Colon (tissue), 2 donors: ENCODE data around the gene GULP1.
"Not testable (repeated sequence)": the region's sequence is repeated elsewhere in the genome, so short reads cannot be mapped to it uniquely, and the experiment has no call there.

Experiments used
- FAIRE-seq: peaks from 2 replicates; lab custom pipeline; 2012; peaks lifted over from hg19 to GRCh38; lab: Jason Lieb, UNC
- donor health status: control.
- donor health status: control.

The GULP1 gene

DNA sequence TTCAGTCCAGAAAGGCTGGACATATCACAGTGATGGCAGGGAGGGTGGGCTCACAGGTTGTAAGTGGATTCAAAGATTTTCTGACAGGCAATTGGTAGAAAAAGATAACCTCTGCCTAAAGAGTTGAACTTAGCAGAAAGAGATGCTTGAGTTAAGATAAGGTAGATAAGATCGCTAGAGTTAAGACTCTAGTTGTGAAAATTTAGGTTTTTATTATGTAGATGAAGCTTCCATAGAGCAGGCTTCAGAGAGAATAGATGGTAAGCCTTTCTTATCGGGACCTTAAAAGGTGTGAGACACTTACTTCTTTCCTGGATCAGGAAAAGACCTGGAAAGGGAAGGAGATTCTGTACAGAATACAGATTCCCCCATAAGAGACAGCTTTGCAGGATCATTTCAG is 134.4 kb downstream of the GULP1 start:
- no peak for FAIRE-seq

DNA sequence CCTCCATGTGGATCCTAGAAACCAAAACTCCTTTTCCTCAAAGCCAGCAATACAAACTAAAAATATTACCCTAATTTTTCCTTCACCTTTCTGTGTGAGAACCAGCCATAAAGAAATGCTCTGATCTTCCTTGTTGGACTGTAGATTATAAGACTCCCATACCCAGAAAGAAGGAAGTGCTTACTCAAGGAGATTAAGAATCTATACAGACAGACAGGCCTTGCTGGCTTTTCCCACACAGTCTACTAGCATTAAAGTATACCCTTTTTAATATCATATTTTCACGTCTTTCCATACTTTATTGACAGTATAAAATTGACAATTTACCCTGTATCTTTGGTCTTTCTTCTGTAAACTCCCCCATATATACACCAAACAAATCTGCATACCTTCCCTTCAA is 139.0 kb downstream of the GULP1 start:
- no peak for FAIRE-seq

DNA sequence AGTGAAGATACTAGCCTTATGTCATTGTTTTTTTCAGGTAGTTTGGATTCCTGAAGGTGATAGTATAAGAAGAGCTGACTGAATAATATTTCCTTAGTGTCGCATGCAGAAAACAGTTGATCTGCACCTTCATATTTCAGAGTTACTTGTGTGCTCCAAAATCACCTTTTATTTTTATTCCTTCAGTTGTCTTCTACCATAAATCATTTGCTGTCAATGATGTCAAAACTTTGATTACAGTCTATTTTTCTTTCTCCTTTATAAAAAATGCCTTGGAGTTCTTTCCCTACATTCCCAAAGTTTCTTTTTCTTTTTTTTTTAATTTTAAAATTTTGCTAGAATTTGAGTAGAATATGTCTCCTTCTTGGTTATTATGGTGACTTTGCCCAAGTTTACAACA is 142.3 kb downstream of the GULP1 start:
- no peak for FAIRE-seq

DNA sequence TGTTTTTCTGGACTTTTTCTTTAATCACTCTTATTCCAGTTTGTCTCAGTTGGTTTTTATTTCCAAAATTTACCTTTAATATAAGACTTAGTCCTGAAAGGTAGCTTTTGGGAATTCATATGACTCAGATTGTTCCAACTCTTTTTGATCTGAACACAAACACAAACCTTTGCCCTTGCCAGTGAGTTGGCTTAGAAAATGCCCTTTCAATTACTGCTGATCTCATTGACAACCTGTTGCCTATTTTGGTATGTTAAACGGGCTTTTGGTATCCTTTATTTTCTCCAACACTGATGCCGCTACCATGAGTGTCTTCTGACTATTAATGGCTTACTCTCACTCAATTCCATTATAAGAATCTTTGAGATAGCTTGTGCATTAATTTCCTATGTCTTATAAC is 143.4 kb downstream of the GULP1 start:
- no peak for FAIRE-seq

DNA sequence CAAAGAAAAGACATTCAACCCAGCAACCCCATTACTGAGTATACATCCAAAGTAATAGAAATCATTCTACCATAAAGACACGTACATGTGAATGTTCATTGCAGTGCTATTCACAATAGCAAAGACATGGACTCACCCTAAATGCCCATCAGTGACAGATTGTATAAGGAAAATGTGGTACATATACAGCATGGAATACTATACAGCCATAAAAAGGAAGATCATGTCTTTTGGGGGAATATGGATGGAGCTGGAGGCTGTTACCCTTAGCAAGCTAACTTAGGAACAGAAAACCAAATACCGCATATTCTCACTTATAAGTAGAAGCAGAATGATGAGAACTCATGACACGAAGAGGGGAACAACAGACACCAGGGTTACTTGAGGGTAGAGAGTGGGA is 145.9 kb downstream of the GULP1 start:
- FAIRE-seq: no peak

DNA sequence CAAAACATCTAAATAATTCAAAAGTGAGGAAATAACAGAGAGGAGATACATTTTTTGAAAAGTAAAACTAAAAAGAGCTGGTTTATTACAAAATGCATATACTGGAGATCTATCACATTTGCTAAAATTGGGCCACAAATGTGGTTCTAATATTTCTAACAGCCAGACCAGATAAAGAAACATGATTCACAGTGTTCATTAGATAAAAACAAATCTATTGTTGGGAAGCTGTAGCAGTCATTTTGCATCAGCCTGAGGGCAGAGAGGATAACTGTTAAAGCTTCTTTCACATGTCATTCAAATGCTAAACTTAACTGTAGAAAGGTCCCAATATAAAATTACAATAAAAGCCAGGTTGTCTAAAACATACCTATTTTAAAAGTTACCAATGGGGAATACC is 148.3 kb downstream of the GULP1 start:
- FAIRE-seq: no peak

DNA sequence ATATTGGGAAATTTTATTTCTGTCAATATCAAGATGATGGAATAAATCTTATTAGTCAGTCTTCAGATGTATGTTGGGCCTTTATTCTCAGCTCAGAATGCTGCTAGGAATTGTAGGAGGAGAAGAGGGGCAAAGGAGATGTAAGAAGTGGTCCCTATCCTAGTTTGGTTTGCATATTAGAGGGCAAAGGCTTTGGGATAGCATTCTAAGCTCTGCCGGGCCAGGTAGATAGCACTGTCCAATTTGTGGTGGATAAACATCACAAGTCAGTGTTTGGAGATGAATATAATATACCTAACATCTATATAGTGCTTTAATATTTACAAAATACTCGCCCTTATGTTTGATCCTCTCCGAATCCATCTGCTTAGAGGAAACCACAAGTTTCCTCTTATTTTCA is 149.2 kb downstream of the GULP1 start:
- no peak for FAIRE-seq

DNA sequence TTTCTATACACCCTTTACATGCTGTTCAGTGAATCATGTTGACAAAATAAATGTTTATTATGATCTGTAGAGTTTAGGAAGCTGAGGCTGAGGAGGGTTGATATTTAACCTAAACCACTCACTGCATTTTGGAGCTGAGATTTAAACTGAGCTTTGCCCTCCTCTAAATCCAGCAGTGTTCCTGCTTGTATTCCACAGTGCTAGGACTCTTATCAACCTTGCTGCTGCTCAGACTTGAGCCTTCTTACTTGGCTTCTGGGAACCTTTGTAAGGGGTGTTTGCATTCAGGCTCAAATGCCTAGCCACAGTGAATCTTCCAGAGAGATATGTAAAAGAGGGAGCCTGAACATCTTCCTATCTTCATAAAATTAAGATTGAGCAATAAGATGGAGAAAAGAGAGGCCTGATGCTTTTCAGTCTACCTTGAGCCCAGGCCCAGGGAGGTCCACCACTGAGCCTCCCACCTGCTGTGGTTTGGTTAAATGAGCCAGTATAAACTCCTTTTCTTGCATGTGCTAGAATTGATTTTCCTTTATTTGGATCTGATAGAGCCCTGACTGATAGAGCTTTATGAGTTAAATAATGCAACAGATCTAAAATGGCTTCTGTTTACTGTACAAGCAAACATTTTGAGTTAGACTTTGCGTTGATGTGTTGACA is 149.7 kb downstream of the GULP1 start:
- no peak for FAIRE-seq

DNA sequence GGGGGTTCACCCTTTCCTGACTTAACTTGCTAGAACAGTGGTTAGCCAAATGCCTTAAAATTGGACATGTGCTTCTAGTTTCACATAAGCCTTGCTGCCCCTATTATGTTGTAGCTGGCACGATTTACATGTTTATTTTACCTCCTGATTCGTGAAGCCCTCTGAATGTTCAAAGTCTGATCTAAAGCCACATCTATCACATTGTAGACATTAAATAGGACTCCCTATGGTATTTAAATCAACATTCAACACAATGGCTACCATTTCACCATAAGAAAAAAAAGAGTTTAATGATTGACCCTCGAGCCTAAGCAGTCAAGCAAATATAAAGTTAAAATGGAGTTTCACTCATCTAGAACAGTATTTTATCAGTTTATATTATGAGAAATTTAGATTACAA is 151.5 kb downstream of the GULP1 start:
- no peak for FAIRE-seq

DNA sequence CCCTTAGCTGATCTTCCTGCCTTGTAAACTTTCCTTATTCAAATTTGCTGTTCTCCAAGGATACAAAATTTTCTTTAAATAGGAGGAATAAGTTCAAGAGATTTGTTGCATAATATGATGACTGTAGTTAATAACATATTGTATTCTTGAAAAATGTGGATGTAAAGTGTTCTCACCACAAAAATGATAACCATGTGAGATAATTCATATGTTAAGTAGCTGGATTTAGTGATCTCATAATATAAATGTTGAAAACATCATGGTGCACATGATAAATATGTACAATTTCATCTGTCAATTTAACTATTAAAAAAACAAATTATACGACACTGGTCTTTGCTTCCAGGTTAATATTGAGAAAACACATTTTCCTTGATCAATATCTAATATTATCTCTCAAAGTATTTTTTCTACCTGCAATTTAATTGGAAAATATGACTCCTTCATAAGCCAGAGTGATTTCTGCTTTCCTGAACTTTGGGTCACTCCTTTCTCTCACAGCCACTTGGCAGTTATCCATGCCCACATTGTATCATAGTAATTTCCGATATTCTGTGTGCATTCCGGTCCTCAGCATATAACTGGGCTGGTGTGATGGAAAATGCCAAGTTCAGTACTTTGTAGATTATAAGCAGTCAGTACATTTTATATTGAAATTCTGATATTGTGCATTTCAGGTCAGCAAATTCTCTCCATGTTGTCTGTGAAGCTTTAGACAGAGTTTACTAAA is 152.6 kb downstream of the GULP1 start:
- no peak for FAIRE-seq

DNA sequence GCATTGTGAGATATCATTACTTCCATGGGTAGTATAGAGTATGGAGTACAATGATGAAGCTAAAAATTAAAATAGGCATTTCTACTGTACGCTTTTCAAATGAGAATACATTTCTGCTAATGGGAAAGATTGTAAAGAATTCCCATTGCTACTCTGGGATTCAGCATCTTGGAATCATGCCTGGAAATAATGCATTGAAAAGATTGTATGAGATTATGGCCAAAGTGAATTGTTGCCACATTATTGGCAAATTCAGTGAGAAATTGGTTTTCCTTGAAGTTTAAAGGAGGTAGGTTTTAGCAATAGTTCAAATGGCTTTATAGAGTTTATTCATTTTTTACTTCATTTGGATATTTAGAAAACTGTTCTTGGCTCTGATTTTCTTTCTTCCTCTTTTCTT is 157.9 kb downstream of the GULP1 start:
- no peak for FAIRE-seq

DNA sequence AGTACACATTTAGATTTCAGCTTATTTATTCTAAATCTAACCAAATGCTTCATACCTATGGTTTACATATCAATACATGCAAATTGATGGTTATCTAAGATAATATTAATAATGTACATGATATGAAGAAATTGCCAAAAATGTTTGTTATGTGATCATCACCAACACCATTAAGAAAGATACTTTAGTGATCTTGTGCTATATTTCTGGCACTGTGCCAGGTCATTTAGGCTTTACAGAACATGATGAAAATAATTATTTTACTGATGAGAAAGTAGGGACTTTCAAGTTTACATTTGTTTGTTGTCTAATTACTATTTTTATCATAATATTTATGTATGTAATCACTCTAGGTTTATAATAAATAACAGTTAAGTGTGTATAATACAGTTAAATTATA is 158.3 kb downstream of the GULP1 start:
- FAIRE-seq: peak; percentile 14

DNA sequence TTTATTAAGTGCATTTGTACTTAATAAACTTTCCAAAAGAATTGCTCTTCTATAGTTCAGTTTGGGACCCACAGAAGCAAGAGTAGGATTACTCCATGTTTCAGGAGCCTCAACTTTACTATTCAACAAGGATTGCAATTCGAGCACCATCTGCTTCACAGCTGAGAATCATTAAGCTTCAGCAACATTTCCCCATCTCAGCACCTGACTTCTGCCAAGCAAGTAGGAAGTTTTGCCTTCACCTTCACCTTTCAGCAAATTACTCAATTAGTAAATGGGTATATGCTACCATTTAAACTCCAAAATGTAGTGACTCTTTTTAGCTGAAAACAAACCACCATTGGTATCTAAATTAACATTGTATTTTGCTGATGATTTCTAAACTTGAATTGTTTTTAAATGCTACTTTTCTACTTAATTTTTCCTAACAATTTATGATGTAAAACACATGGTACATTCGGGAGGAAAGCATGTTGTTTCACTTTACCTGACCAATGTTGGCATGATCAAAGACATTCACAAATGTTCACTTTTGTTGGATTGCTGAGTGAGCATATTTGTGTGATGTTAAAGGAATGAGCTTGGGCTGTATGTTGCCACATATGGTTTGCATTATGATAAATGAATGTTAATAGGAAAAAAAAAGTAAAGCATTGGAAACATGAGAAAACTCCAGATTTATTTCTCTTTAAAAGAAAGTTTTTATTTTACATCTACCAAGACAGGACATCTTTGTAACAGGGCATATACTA is 159.2 kb downstream of the GULP1 start:
- no peak for FAIRE-seq

DNA sequence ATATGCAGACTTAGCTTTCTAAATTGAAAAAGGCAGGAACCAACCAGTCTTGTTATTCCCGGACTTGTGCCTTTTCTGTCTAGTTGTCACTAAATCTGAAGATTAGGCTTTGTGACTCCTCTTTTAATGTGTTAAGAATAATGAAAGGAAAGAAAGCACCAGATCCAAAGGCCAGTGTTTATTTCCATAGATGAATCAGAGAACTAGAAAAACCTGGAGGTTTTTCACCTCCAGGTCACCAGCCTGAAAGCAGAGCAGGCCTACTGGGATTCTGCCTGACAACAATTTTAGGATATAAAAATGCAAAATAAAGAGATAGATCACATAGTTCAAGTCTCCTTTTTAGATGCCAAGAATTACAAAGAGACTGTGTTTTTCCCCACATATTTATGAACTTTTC is 160.4 kb downstream of the GULP1 start:
- FAIRE-seq: no peak

DNA sequence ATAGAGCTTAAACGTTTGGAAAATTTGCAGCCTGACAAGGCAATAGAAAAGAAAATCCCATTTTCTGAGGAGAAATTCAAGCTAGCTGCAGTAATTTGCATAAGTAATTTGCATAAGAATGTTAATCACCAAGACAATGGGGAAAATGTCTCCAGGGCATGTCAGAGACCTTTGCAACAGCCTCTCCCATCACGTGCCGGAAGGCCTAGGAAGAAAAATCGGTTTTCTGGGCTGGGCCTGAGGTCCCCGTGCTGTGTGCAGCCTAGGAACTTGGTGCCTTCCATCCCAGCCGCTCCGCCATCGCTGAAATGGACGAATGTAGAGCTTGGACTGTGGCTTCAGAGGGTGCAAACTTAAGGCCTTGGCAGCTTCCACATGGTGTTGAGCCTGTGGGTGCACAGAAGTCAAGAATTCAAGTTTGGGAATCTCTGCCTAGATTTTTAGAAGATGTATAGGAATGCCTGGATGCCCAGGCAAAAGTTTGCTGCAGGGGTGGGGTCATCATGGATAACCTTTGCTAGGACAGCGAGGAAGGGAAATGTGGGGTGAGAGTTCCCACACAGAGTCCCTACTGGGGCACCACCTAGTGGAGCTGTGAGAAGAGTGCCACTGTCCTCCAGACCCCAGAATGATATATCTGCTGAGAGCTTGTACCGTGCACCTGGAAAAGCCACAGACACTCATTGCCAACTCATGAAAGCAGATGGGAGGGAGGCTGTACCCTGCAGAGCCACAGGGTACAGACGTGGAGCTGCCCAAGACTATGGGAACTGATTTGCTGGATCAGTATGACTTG is 164.6 kb downstream of the GULP1 start:
- no peak for FAIRE-seq

DNA sequence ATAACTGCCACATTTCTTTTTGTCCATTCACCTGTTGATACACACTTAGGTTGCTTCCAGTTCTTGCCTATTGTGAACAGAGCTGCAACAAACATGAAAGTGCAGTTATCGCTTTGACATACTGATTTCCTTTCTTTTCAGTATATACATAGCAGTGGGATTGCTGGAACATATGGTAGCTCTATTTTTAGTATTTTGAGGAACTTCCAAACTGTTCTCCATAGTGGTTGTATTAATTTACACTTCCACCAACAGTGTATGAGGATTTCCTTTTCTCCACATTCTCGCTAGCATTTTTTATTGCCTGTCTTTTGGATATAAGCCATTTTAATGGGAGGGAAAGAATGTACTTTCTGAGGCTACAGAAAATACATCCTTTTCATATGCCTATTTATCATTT is 167.4 kb downstream of the GULP1 start:
- no peak for FAIRE-seq

DNA sequence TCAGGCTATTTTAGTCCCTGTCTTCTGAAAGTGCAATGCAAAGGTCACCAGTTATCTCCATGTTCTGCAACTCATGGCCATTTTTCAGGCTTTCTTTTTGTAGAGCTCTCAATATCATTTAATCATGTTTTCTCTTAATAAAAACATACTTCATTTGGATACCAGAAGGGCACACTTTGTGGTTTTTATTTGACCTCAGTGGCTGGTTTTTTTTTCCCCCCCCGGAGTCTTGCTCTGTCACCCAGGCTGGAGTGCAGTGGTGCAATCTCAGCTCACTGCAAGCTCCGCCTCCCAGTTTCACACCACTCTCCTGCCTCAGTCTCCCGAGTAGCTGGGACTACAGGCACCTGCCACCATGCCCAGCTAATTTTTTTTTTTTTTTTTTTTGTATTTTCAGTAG is 174.4 kb downstream of the GULP1 start:
- FAIRE-seq: not testable (repeated sequence)

DNA sequence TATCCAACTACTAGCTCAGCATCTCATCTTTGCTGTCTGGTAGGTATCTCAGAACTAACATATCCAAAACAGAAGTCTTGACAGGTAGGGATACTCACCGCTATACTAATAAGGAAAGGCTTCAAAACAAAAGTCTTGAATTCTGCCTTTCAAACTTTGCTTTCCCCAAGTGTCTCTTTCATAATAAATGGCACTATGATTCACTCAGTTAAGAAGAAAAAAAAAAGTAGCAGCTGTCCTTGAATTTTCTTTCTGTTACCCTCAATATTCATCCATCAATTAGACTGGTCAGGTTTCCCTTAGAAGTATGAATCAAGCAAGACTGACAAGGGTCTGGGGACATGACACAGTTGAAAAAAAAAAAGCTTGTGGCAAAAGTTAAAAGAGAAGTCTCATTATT is 175.1 kb downstream of the GULP1 start:
- no peak for FAIRE-seq

DNA sequence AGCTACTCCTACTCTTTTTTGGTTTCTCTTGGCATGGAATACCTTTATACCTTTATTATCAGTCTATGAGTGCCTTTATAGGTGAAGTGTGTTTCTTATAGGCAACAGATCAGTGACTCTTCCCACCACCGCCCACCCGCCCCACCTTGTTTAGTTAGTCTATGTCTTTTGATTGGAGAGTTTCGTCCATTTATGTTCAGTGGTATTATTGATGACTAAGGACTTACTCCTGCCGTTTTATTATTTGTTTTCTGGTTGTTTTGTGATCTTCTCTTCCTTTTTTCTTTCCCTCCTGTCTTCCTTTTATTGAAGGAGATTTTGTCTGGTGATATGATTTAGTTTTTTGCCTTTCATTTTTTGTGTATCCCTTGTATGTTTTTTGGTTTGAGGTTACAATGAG is 179.5 kb downstream of the GULP1 start:
- no peak for FAIRE-seq

DNA sequence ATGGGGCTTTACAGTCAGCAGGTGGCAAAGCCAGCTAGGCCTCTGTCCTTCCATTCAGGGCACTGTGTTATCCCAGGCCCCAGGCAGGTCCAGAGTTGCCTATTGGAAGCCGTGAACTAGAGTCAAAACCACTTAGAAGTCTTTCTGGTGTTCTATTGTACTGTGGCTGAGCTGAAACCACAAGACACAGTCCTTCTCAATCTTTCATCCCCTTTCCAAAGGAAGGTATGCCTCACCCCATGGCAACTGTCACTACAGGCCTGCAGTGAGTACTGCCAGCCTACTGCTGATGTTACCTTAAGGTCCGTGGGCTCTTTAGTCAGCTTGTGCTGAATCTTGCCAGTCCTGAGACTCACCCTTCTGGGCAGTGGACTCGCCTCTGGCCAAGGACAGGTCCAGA is 181.6 kb downstream of the GULP1 start:
- FAIRE-seq: no peak

DNA sequence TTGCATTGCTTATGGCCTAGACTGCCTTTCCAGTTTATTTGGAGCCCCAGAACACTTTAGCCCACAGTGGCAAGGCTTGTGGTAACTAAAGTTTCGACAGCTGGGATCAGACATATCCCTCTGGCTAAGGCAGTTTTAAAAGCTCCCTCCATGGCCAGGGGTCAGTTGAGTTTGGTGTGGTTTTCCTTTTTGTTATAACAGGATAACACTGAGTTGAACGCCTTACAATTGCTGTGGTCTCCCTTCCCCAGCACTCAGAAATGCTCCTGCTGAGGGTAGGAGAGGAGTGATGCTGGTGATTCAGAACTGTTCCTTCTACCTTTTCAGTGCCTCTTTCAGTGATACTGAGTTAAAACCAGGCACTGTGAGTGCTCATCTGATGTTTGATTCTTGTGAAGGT is 182.6 kb downstream of the GULP1 start:
- FAIRE-seq: no peak

DNA sequence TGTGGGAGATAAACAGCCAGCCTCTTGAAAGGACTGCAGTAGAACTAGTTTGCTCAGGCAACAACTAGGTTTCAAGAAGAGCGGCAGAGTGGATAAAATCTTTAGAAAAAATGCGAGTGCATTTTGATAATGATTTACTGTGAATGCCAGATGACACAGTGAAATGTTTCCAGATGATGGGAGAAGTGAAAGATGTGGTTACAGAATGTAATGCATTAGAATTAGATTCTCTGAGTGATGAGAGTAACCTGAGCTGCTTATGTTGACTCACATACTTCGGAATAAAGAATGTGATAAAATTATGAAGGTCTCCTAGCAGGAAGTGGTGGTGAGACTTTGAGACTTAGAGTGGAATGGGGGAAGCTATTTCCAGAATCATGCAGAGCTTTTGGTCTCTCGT is 184.3 kb downstream of the GULP1 start:
- FAIRE-seq: no peak
